ENCODE measurements around the gene INTS11. TPM values are rescaled to one million over a fixed set of nuclear protein-coding genes. Genes with fewer than 3 reads are reported as not detected.

The INTS11 gene
- total RNA-seq, 2 experiments from 2014 or later, result 143 to 158 TPM

Small RNA genes lying within 50 kb of the gene (microRNA-seq; reads per million reads assigned to microRNA genes)
- gene MIR6726 (not detected), gene MIR6727 (not detected), gene MIR6808 (not detected)

Other genes starting within 250 kb of the INTS11 start
- 10 to 100 TPM; 22.7 to 23.0 TPM for gene C1orf159, start 208.6 kb downstream of the INTS11 start, total RNA-seq
- gene TTLL10, start 150.8 kb downstream of the INTS11 start, total RNA-seq, result not detected
- gene TNFRSF18, start 118.1 kb downstream of the INTS11 start, total RNA-seq, result 10 to 100 TPM; 11.4 to 15.0 TPM
- gene TNFRSF4, start 110.5 kb downstream of the INTS11 start, total RNA-seq, result 1 to 10 TPM; 2.4 to 3.1 TPM
- 100 to 1,000 TPM in 1 of 2 experiments, 10 to 100 TPM in 1; 99.1 to 103 TPM for gene SDF4, start 92.7 kb downstream of the INTS11 start, total RNA-seq
- 10 to 100 TPM; 19.1 to 19.6 TPM for gene B3GALT6, start 92.4 kb downstream of the INTS11 start, total RNA-seq
- 1 to 10 TPM; 2.2 to 4.4 TPM for gene C1QTNF12, start 77.9 kb downstream of the INTS11 start, total RNA-seq
- gene UBE2J2, start 50.8 kb downstream of the INTS11 start, total RNA-seq, result 10 to 100 TPM; 75.7 to 78.1 TPM
- gene SCNN1D, start 44.2 kb downstream of the INTS11 start, total RNA-seq, result 1 to 10 TPM; 8.0 to 8.4 TPM
- gene ACAP3, start 16.7 kb downstream of the INTS11 start, total RNA-seq, result 10 to 100 TPM; 80.2 to 86.3 TPM
- gene PUSL1, start 16.1 kb downstream of the INTS11 start, total RNA-seq, result 10 to 100 TPM; 22.3 to 22.4 TPM
- 10 to 100 TPM; 19.3 TPM for gene CPTP, start 142 bp upstream of the INTS11 start, total RNA-seq
- gene TAS1R3, start 6.6 kb upstream of the INTS11 start, total RNA-seq, result 1 to 10 TPM; 1.2 to 1.3 TPM
- 10 to 100 TPM; 35.5 to 37.4 TPM for gene DVL1, start 24.8 kb upstream of the INTS11 start, total RNA-seq
- gene MXRA8, start 33.9 kb upstream of the INTS11 start, total RNA-seq, result 1 to 10 TPM in 1 of 2 experiments, under 1 TPM in 1; 0.51 to 1.2 TPM
- gene AURKAIP1, start 50.5 kb upstream of the INTS11 start, total RNA-seq, result 10 to 100 TPM; 87.3 to 97.1 TPM
- 100 to 1,000 TPM; 201 to 211 TPM for gene CCNL2, start 74.7 kb upstream of the INTS11 start, total RNA-seq
- 100 to 1,000 TPM in 1 of 2 experiments, 10 to 100 TPM in 1; 98.6 to 101 TPM for gene MRPL20, start 82.6 kb upstream of the INTS11 start, total RNA-seq
- gene ANKRD65, start 96.6 kb upstream of the INTS11 start, total RNA-seq, result not detected
- under 1 TPM; 0.36 to 0.85 TPM for gene VWA1, start 111.0 kb upstream of the INTS11 start, total RNA-seq
- gene ATAD3C, start 125.0 kb upstream of the INTS11 start, total RNA-seq, result 1 to 10 TPM; 1.0 to 1.7 TPM
- 10 to 100 TPM; 35.2 to 37.9 TPM for gene ATAD3B, start 147.1 kb upstream of the INTS11 start, total RNA-seq
- 10 to 100 TPM; 32.6 to 33.6 TPM for gene ATAD3A, start 187.5 kb upstream of the INTS11 start, total RNA-seq
- 1 to 10 TPM; 1.2 to 1.9 TPM for gene TMEM240, start 216.0 kb upstream of the INTS11 start, total RNA-seq

All from activated naive CD8-positive, alpha-beta T cell treated with anti-CD3 and anti-CD28 coated beads, Interleukin-2, amount 10 ng/mL, durations not matched to agents 7 days and 5 days (primary cell).